Stomach (tissue), 4 donors: ENCODE results near the gene ZNF385D.

Experiments used
- POLR2A ChIP-seq, 4 donors: fragments of 450-650 bp; IDR thresholded peaks; one replicate each; pipeline ENCODE4 v1.6.1; 2016; ENCODE audit warnings: antibody characterized with exemption in 4 of 4, control low read depth in 2 of 4, mild to moderate bottlenecking in 1 of 4, moderate library complexity in 1 of 4
- POLR2AphosphoS5 ChIP-seq, 3 donors: sonication (generic); formaldehyde crosslinking; IDR thresholded peaks; one replicate each; pipeline ENCODE4 v1.6.1; 2016; ENCODE audit warnings: antibody characterized with exemption in 3 of 3
- TF ChIP-seq, protein P1 (sequence below), 7 experiments: fragments of 450-650 bp in 4 of 7; fragments of 200-600 bp in 3 of 7; sonication (generic) in 3 of 7; IDR thresholded peaks; one replicate each; pipeline ENCODE4 v1.5.1; 2016 to 2019; ENCODE audit warnings: antibody characterized with exemption in 7 of 7, control low read depth in 2 of 7, mild to moderate bottlenecking in 1 of 7

DNA sequence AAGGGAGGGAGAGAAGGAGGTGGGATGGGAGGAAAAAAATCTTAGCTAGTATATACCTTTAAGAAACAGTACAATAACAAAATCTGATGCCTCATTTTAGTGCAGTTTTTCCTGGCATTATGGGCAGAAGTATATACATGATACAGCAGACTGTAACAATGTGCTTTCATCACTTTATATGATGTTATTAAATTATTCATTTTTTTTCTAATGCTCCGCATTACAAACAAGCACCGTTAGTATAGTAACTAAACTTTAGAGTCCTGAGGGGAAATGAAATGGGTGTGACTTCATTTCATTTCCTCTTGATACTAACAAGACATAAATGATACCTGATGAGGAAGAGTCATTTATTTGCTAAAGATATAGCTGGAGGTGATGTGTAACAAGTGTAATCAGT lies 325.3 kb downstream of the ZNF385D start:
- no peak for TF ChIP-seq POLR2AphosphoS5 (IDR thresholded peaks at IDR 0.05)
- TF ChIP-seq, protein P1, sequence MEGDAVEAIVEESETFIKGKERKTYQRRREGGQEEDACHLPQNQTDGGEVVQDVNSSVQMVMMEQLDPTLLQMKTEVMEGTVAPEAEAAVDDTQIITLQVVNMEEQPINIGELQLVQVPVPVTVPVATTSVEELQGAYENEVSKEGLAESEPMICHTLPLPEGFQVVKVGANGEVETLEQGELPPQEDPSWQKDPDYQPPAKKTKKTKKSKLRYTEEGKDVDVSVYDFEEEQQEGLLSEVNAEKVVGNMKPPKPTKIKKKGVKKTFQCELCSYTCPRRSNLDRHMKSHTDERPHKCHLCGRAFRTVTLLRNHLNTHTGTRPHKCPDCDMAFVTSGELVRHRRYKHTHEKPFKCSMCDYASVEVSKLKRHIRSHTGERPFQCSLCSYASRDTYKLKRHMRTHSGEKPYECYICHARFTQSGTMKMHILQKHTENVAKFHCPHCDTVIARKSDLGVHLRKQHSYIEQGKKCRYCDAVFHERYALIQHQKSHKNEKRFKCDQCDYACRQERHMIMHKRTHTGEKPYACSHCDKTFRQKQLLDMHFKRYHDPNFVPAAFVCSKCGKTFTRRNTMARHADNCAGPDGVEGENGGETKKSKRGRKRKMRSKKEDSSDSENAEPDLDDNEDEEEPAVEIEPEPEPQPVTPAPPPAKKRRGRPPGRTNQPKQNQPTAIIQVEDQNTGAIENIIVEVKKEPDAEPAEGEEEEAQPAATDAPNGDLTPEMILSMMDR (IDR thresholded peaks at IDR 0.05): no peak
- TF ChIP-seq POLR2A (IDR thresholded peaks at IDR 0.05): no peak
